RWPE1 (cell line): ENCODE data around the gene ZMYND11.

Experiments used
- CTCF ChIA-PET: fragments of 350-600 bp; sonication (Branson Sonifier 250); formaldehyde crosslinking; extraction: SDS; loops from one replicate; lab custom pipeline; 2021; lab: Yijun Ruan, JAX
- POLR2A ChIA-PET: fragments of 400-600 bp; formaldehyde crosslinking; extraction: SDS; loops from one replicate; lab custom pipeline; 2020; ENCODE audit warnings: antibody characterized with exemption; ENCODE audit not compliant: low non-redundant PET; lab: Yijun Ruan, JAX
- DNase-seq: peaks from one replicate; pipeline ENCODE4 v3.0.0; 2012; ENCODE audit warnings: low spot score
- H3K27ac ChIP-seq: fragments of 450-650 bp; 2 replicates; pipeline ENCODE4 v1.5.1; 2017
- CTCF ChIP-seq: fragments of 450-650 bp; conservative IDR thresholded peaks from 2 replicates; pipeline ENCODE4 v1.5.1; 2017; ENCODE audit warnings: low read depth, mild to moderate bottlenecking

The ZMYND11 gene

GRCh38 chr10:135132-135600 is at the start of gene ZMYND11:
ZMYND11 (plus strand) TSS chr10:135455; CDS start chr10:180013, 44,558 bp downstream.
- POLR2A ChIA-PET = no interaction called here

GRCh38 chr10:86031-86430 is 49.2 kb upstream of the ZMYND11 start:
- TF ChIP-seq CTCF = no peak
- DNase-seq = no peak
- no peak overlapping the region for H3K27ac ChIP-seq
- POLR2A ChIA-PET = no interaction called here
- CTCF ChIA-PET = no interaction called here

More at GRCh38 chr10:135132-135600, at the start of gene ZMYND11:
- TF ChIP-seq CTCF = 0 out of 2 replicates have a peak, but pooled peaks have one; percentile 12
- peak; percentile 36 for DNase-seq
- peak within 1 kb of the TSS; percentile 88 for H3K27ac ChIP-seq
- CTCF ChIA-PET = interaction anchor here (0.6 kb wide), 1 partner anchor 486 kb away, joined by 3 read pairs; no protein-coding TSS in a partner anchor

- no peak overlapping the region for H3K27ac ChIP-seq
- POLR2A ChIA-PET = no interaction called here
- no peak for DNase-seq
- no peak for TF ChIP-seq CTCF
- CTCF ChIA-PET = no interaction called here
These were observed 47.8 kb upstream of the ZMYND11 start for GRCh38 chr10:87177-88080.

- TF ChIP-seq CTCF = no peak
- POLR2A ChIA-PET = no interaction called here
- CTCF ChIA-PET = no interaction called here
- H3K27ac ChIP-seq = no peak overlapping the region
- no peak for DNase-seq
These were observed 47.0 kb upstream of the ZMYND11 start for GRCh38 chr10:88253-88652.

DNA sequence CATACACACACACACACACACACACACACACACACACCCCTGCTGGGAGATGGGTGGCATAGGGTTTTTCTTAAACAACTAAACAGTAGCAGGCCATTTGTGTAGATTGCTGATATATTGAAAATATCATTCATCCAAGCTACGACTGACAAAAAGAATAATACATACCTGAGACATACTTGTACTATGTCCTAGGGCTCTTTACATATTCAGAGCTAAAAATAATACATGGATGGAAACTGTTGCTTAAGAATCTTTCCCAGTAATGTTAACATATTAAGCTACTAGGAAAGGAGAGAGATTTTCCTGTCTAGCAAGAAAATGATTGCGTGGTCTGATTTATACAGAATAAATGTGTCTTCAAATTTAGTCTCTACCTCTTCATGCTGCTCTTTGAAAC is 46.0 kb upstream of the ZMYND11 start:
- ChIA-PET POLR2A (no interaction called here), CTCF (no interaction called here)
- no peak for DNase-seq
- no peak for TF ChIP-seq CTCF
- H3K27ac ChIP-seq = no peak overlapping the region

DNA sequence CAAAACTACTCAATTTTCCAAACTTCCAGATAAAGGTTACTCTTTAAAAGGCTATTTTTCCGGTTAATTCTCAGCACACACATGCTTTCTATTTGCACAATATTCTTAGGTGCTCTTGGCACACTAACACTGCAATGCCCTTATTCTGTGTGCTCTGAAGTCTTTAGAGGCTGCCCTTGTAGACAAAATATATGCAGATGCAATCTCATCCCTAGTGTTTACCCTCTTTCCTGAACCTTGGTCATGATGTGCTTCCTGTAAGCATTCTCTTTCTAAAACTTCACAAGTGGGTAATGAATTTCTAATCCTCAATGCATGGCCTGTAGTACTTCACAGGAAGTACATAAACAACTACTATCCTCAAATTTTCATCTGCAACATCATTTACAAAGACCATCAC is 45.1 kb upstream of the ZMYND11 start:
- DNase-seq = no peak
- H3K27ac ChIP-seq = no peak overlapping the region
- CTCF ChIA-PET = no interaction called here
- TF ChIP-seq CTCF = no peak
- POLR2A ChIA-PET = no interaction called here
